Motor neuron (in vitro differentiated cells): ENCODE data around the gene TMEM203. TPM values are rescaled to one million over a fixed set of nuclear protein-coding genes. Genes with fewer than 3 reads are reported as not detected.

Experiments used
- ATAC-seq, 8 experiments: fragments of 200-7000 bp; cut with Tn5 transposase; replicated peaks in 6 of 8; 2 replicates each; pipeline ENCODE4 v1.8.0; 2021; ENCODE audit warnings: mild to moderate bottlenecking in 8 of 8, moderate library complexity in 8 of 8
- H3K27ac ChIP-seq, 2 donors: fragments of 250-450 bp; sonication (Bioruptor Pico); 2 replicates each; pipeline ENCODE4 v1.9.0; 2021; ENCODE audit warnings: antibody characterized with exemption in 2 of 2, mild to moderate bottlenecking in 2 of 2, moderate library complexity in 1 of 2
- H3K4me1 ChIP-seq, 2 donors: fragments of 250-450 bp; sonication (Bioruptor Pico); replicated peaks in 1 of 2; 2 replicates each; pipeline ENCODE4 v1.6.1; 2021; ENCODE audit warnings: antibody characterized with exemption in 2 of 2, mild to moderate bottlenecking in 2 of 2, moderate library complexity in 1 of 2
- H3K4me3 ChIP-seq, 5 donors: fragments of 250-450 bp; sonication (Bioruptor Pico); 2 replicates each; pipeline ENCODE4 v1.9.0; 2021; ENCODE audit warnings: antibody characterized with exemption in 5 of 5, mild to moderate bottlenecking in 5 of 5, moderate library complexity in 4 of 5
- WGBS, 10 experiments: fragments of 450-650 bp; shearing (Covaris generic); methylation state at CpG; one replicate each; pipeline ENCODE4 v1.0.0; 2022; 5-methylcytosine and 5-hydroxymethylcytosine counted together
- in situ Hi-C, 9 experiments: fragments of 400-800 bp; cut with MboI; loops; one replicate each; pipeline ENCODE4 v1.15.0; 2021; ENCODE audit warnings: low sequenced_read_pairs in 9 of 9, low pct_unique_long_range_greater_than_20kb in 2 of 9; ENCODE audit not compliant: unreplicated experiment in 9 of 9
- total RNA-seq, 8 experiments: library from RNA; unstranded; fragments of 300-600 nt; gene quantifications; 2 replicates each; pipeline versions ENCODE4 v1.2.3 to v1.2.4, GENCODE V29; 2022

Gene TMEM203
- total RNA-seq, 8 experiments from 2014 or later, result 20.0 to 31.7 (median 26.4) TPM

GRCh38 chr9:137215196-137215986 lies 9.9 kb upstream of the TMEM203 start:
- H3K27ac ChIP-seq, result no peak overlapping the region
- in situ Hi-C loops, result no loop called here
- WGBS, 10 experiments, result 90 to 100% (median 95%) methylated on average over 1 to 10 of the region's 22 CpGs; no CpG with 5 or more reads in 6 of the 10 experiments
- no peak overlapping the region for H3K4me3 ChIP-seq
- ATAC-seq, result no peak
- H3K4me1 ChIP-seq, result peaks cover 0 to 3% of the 10 kb centered on the region in 2 donors

GRCh38 chr9:137214620-137215019 lies 9.2 kb upstream of the TMEM203 start:
- no peak overlapping the region for H3K27ac ChIP-seq
- peaks cover 0 to 3% of the 10 kb centered on the region in 2 donors for H3K4me1 ChIP-seq
- in situ Hi-C loops, result no loop called here
- no peak overlapping the region for H3K4me3 ChIP-seq
- no peak for ATAC-seq
- WGBS, 10 experiments, result 70 to 100% (median 100%) methylated on average over 2 to 4 of the region's 19 CpGs; no CpG with 5 or more reads in 7 of the 10 experiments

GRCh38 chr9:137213160-137214060 lies 8.0 kb upstream of the TMEM203 start:
- peak in 1 of 8 experiments; percentile 8 for ATAC-seq
- in situ Hi-C loops, result no loop called here
- H3K27ac ChIP-seq, result no peak overlapping the region
- no peak overlapping the region for H3K4me3 ChIP-seq
- H3K4me1 ChIP-seq, result peaks cover 0 to 3% of the 10 kb centered on the region in 2 donors
- 91 to 96% (median 93%) methylated on average over 4 to 20 of the region's 49 CpGs; no CpG with 5 or more reads in 4 of the 10 experiments for WGBS, 10 experiments

GRCh38 chr9:137212520-137212919 lies 7.1 kb upstream of the TMEM203 start:
- Histone ChIP-seq H3K4me1 (peaks cover 0 to 3% of the 10 kb centered on the region in 2 donors), H3K4me3 (no peak overlapping the region), H3K27ac (no peak overlapping the region)
- in situ Hi-C loops, result no loop called here
- no peak for ATAC-seq
- WGBS, 10 experiments, result 72% methylated on average over 5 of the region's 21 CpGs; no CpG with 5 or more reads in 9 of the 10 experiments

GRCh38 chr9:137211532-137211931 lies 6.1 kb upstream of the TMEM203 start:
- in situ Hi-C loops, result no loop called here
- 60 to 91% (median 73%) methylated on average over 1 to 6 of the region's 13 CpGs; no CpG with 5 or more reads in 7 of the 10 experiments for WGBS, 10 experiments

GRCh38 chr9:137206602-137207001 lies 1.2 kb upstream of the TMEM203 start:
- peak overlapping the region; percentile 85 to 100 (median 96) for H3K4me3 ChIP-seq
- ATAC-seq, result no peak

More at GRCh38 chr9:137211532-137211931, 6.1 kb upstream of the TMEM203 start:
- no peak overlapping the region for H3K27ac ChIP-seq
- no peak for ATAC-seq
- no peak overlapping the region for H3K4me3 ChIP-seq
- peaks cover 2 to 4% of the 10 kb centered on the region in 2 donors for H3K4me1 ChIP-seq

GRCh38 chr9:137204731-137205125 lies 720 bp downstream of the TMEM203 start:
- 0 to 41% (median 4%) methylated on average over 3 to 15 of the region's 21 CpGs; no CpG with 5 or more reads in 4 of the 10 experiments for WGBS, 10 experiments
- Histone ChIP-seq H3K4me3 (peak overlapping the region; percentile 85 to 100 (median 96)), H3K4me1 (peaks cover 24 to 28% of the 10 kb centered on the region in 2 donors), H3K27ac (peak overlapping the region; percentile 57 to 83)
- in situ Hi-C loops, result no loop called here
- no peak for ATAC-seq

More at GRCh38 chr9:137206602-137207001, 1.2 kb upstream of the TMEM203 start:
- H3K27ac ChIP-seq, result no peak overlapping the region
- H3K4me1 ChIP-seq, result peaks cover 20 to 26% of the 10 kb centered on the region in 2 donors
- 0 to 96% (median 74%) methylated on average over 1 to 7 of the region's 7 CpGs; no CpG with 5 or more reads in 1 of the 10 experiments for WGBS, 10 experiments
- in situ Hi-C loops, result no loop called here

GRCh38 chr9:137202966-137203365 lies 2.5 kb downstream of the TMEM203 start:
- peaks cover 35 to 36% of the 10 kb centered on the region in 2 donors for H3K4me1 ChIP-seq
- in situ Hi-C loops, result no loop called here
- 44 to 94% (median 63%) methylated on average over 3 to 8 of the region's 8 CpGs; no CpG with 5 or more reads in 5 of the 10 experiments for WGBS, 10 experiments
- H3K27ac ChIP-seq, result no peak overlapping the region
- no peak for ATAC-seq
- H3K4me3 ChIP-seq, result no peak overlapping the region

- Histone ChIP-seq H3K4me3 (peak overlapping the region; percentile 80 to 99 (median 90)), H3K4me1 (peaks cover 30 to 32% of the 10 kb centered on the region in 2 donors), H3K27ac (peak overlapping the region; percentile 14 to 50)
- 1 to 33% (median 19%) methylated on average over 1 to 17 of the region's 23 CpGs; no CpG with 5 or more reads in 1 of the 10 experiments for WGBS, 10 experiments
- in situ Hi-C loops, result no loop called here
- ATAC-seq, result no peak
Observed at GRCh38 chr9:137201205-137201868, 4.1 kb downstream of the TMEM203 start.

GRCh38 chr9:137200311-137201204 lies 4.9 kb downstream of the TMEM203 start, which contains the start of gene TPRN:
TPRN (minus strand) TSS chr9:137200741; CDS start chr9:137200711, 30 bp downstream.
- peaks cover 27 to 29% of the 10 kb centered on the region in 2 donors for H3K4me1 ChIP-seq
- in situ Hi-C loops, result no loop called here
- H3K27ac ChIP-seq, result peak within 1 kb of the TSS; percentile 68 to 80
- H3K4me3 ChIP-seq, result peak within 1 kb of the TSS; percentile 80 to 99 (median 90)
- peak; percentile 86 to 96 (median 94) for ATAC-seq
- 0% methylated on average over 2 of the region's 118 CpGs; no CpG with 5 or more reads in 9 of the 10 experiments for WGBS, 10 experiments

GRCh38 chr9:137199411-137200121 lies 5.9 kb downstream of the TMEM203 start:
- peaks cover 25 to 28% of the 10 kb centered on the region in 2 donors for H3K4me1 ChIP-seq
- ATAC-seq, result no peak
- no peak overlapping the region for H3K27ac ChIP-seq
- H3K4me3 ChIP-seq, result peak overlapping the region; percentile 80 to 99 (median 90)
- in situ Hi-C loops, result no loop called here
- 0 to 68% (median 20%) methylated on average over 2 to 6 of the region's 51 CpGs; no CpG with 5 or more reads in 7 of the 10 experiments for WGBS, 10 experiments
